Transverse colon (tissue), 4 donors: ENCODE measurements around the gene SNX18. TPM values are rescaled to one million over a fixed set of nuclear protein-coding genes. Genes with fewer than 3 reads are reported as not detected.
A peak's percentile ranks its signal among the peaks of the same experiment; 100 is the strongest.

Source experiments
- DNase-seq: peaks from one replicate; pipeline ENCODE4 v3.0.0-alpha.2; 2019
- H3K27ac ChIP-seq, 4 donors: fragments of 200-600 bp; sonication (generic); 2 replicates each; pipeline ENCODE4 v1.5.1; 2016 to 2018; ENCODE audit warnings: inconsistent platforms in 4 of 4
- H3K27me3 ChIP-seq: fragments of 200-600 bp; sonication (generic); 2 replicates; pipeline ENCODE4 v1.5.1; 2017; ENCODE audit warnings: inconsistent platforms
- H3K36me3 ChIP-seq, 4 donors: fragments of 200-600 bp; sonication (generic); 2 replicates each; pipeline ENCODE4 v1.5.1; 2017 to 2019; ENCODE audit warnings: inconsistent platforms in 4 of 4
- H3K4me1 ChIP-seq, 4 donors: fragments of 200-600 bp; sonication (generic); 2 replicates each; pipeline ENCODE4 v1.5.1; 2017 to 2020; ENCODE audit warnings: inconsistent platforms in 4 of 4
- H3K4me3 ChIP-seq, 4 donors: fragments of 200-600 bp; sonication (generic); 1 replicate in 1 of 4; 2 replicates in 3 of 4; pipeline versions ENCODE4 v1.5.1 to v1.6.1; 2017 to 2019; ENCODE audit warnings: inconsistent platforms in 4 of 4
- H3K9me3 ChIP-seq, 2 donors: fragments of 200-600 bp; sonication (generic); 2 replicates each; pipeline ENCODE4 v1.5.1; 2017 to 2019; ENCODE audit warnings: inconsistent platforms in 2 of 2
- CTCF ChIP-seq, 5 experiments: fragments of 200-600 bp in 3 of 5; fragments of 450-650 bp in 2 of 5; sonication (generic) in 3 of 5; IDR thresholded peaks; 1 replicate in 2 of 5; 2 replicates in 3 of 5; pipeline ENCODE4 v1.5.1; 2016 to 2017; ENCODE audit warnings: antibody characterized with exemption in 5 of 5, inconsistent platforms in 3 of 5, mild to moderate bottlenecking in 2 of 5, moderate library complexity in 1 of 5
- EP300 ChIP-seq: sonication (generic); formaldehyde crosslinking; IDR thresholded peaks from one replicate; pipeline ENCODE4 v1.6.1; 2017; ENCODE audit warnings: antibody characterized with exemption, low read depth
- POLR2A ChIP-seq: fragments of 450-650 bp; IDR thresholded peaks from one replicate; pipeline ENCODE4 v1.6.1; 2016; ENCODE audit warnings: antibody characterized with exemption, mild to moderate bottlenecking, moderate library complexity
- POLR2AphosphoS5 ChIP-seq, 3 donors: sonication (generic); formaldehyde crosslinking; IDR thresholded peaks; one replicate each; pipeline ENCODE4 v1.6.1; 2016; ENCODE audit warnings: antibody characterized with exemption in 3 of 3
- WGBS, 2 donors: methylation state at CpG; one replicate each; pipeline ENCODE4 v1.1.5; 2018; ENCODE audit warnings: low coverage in 1 of 2; 5-methylcytosine and 5-hydroxymethylcytosine counted together
- in situ Hi-C, 4 donors: fragments of 200-750 bp; cut with MboI; loops; one replicate each; pipeline versions ENCODE4 v1.15.0 to v1.15.1; 2017; ENCODE audit warnings: low sequenced_read_pairs in 3 of 4, low pct_ligation_motif_present in 1 of 4, low pct_unique_long_range_greater_than_20kb in 1 of 4
- intact Hi-C: fragments of 100-400 bp; cut with DNase I; formaldehyde crosslinking; loops from one replicate; pipeline ENCODE4 v1.15.1; 2023; ENCODE audit warnings: low total_unique reads
- total RNA-seq, 4 donors: library from RNA; depleted of rRNA; stranded (reverse); fragments of >200 nt; gene quantifications; one replicate each; pipeline ENCODE4 v1.1.0, GENCODE V29; 2016

The SNX18 gene
- total RNA-seq, 4 donors from 2014 or later = 18.0 to 35.4 (median 20.0) TPM

GRCh38 chr5:54519509-54519876 is 1.9 kb downstream of the SNX18 start:
- Histone ChIP-seq H3K4me1 (peaks cover 9 to 59% (median 27%) of the 10 kb centered on the region in 4 donors), H3K9me3 (no peaks in the 10 kb centered on the region), H3K27ac (peak overlapping the region; percentile 91 to 95 (median 95)), H3K36me3 (no peaks in the 10 kb centered on the region), H3K27me3 (no peaks in the 10 kb centered on the region), H3K4me3 (peak overlapping the region; percentile 18 to 92 (median 88))
- DNase-seq = no peak
- intact Hi-C loops (loop anchor here (5.0 kb wide), 1 partner anchor 348 kb away; no protein-coding TSS in a partner anchor), in situ Hi-C loops (loop anchor here (5.0 to 25.0 kb wide), 5 partner anchors 323 to 643 kb away; partner anchors contain the start of genes CDC20B (in 3 of the 4) and GPX8 (in 3 of the 4))
- TF ChIP-seq POLR2A (no peak), CTCF (IDR thresholded peaks at IDR 0.05) (no peak), EP300 (no peak), POLR2AphosphoS5 (IDR thresholded peaks at IDR 0.05) (no peak)
- 72 to 83% methylated on average over 2 to 10 of the region's 10 CpGs for WGBS, 2 donors

- Histone ChIP-seq H3K27me3 (no peaks in the 10 kb centered on the region), H3K4me1 (peaks cover 9 to 68% (median 34%) of the 10 kb centered on the region in 4 donors), H3K27ac (peak overlapping the region; percentile 91 to 95 (median 95)), H3K4me3 (peak overlapping the region; percentile 13 to 92 (median 88)), H3K36me3 (no peaks in the 10 kb centered on the region), H3K9me3 (no peaks in the 10 kb centered on the region)
- intact Hi-C loops (no loop called here), in situ Hi-C loops (loop anchor here in 3 of 4 donors (25.0 kb wide), 2 partner anchors 342 to 642 kb away; partner anchors contain the start of genes CDC20B (in 3 of the 3) and GPX8 (in 3 of the 3))
- no peak for DNase-seq
- WGBS, 2 donors = 39 to 44% methylated on average over 5 to 7 of the region's 7 CpGs
- no peak for TF ChIP-seq CTCF (IDR thresholded peaks at IDR 0.05)
- peak in 1 of 3 donors; percentile 20 for TF ChIP-seq POLR2AphosphoS5 (IDR thresholded peaks at IDR 0.05)
- no peak for TF ChIP-seq POLR2A
- TF ChIP-seq EP300 = no peak
Measured at GRCh38 chr5:54520438-54520846, 2.9 kb downstream of the SNX18 start.

GRCh38 chr5:54520940-54521339 is 3.4 kb downstream of the SNX18 start:
- intact Hi-C loops = no loop called here
- Histone ChIP-seq H3K36me3 (no peaks in the 10 kb centered on the region), H3K4me3 (peak overlapping the region; percentile 13 to 92 (median 88)), H3K9me3 (no peaks in the 10 kb centered on the region), H3K4me1 (peaks cover 9 to 73% (median 35%) of the 10 kb centered on the region in 4 donors), H3K27ac (peak overlapping the region; percentile 91 to 95 (median 95)), H3K27me3 (no peaks in the 10 kb centered on the region)
- TF ChIP-seq POLR2A = no peak
- TF ChIP-seq EP300 = no peak
- TF ChIP-seq CTCF (IDR thresholded peaks at IDR 0.05) = no peak
- no peak for TF ChIP-seq POLR2AphosphoS5 (IDR thresholded peaks at IDR 0.05)
- in situ Hi-C loops = loop anchor here in 3 of 4 donors (25.0 kb wide), 2 partner anchors 341 to 641 kb away; partner anchors contain the start of genes CDC20B (in 3 of the 3) and GPX8 (in 3 of the 3)
- DNase-seq = no peak
- 40 to 58% methylated on average over 1 to 2 of the region's 2 CpGs for WGBS, 2 donors

GRCh38 chr5:54521856-54522479 is 4.4 kb downstream of the SNX18 start:
- 84 to 88% methylated on average over 5 of the region's 5 CpGs for WGBS, 2 donors
- Histone ChIP-seq H3K4me1 (peaks cover 9 to 75% (median 36%) of the 10 kb centered on the region in 4 donors), H3K36me3 (no peaks in the 10 kb centered on the region), H3K9me3 (no peaks in the 10 kb centered on the region), H3K4me3 (peak overlapping the region in 2 of 4 donors; percentile 85 to 90), H3K27ac (peak overlapping the region; percentile 91 to 95 (median 95)), H3K27me3 (no peaks in the 10 kb centered on the region)
- intact Hi-C loops (no loop called here), in situ Hi-C loops (loop anchor here in 3 of 4 donors (25.0 kb wide), 2 partner anchors 340 to 640 kb away; partner anchors contain the start of genes CDC20B (in 3 of the 3) and GPX8 (in 3 of the 3))
- DNase-seq = no peak
- no peak for TF ChIP-seq POLR2A
